D721Med (cell line): Measurements from ENCODE around the gene KCNG2.

Experiments
- DNase-seq: peaks from one replicate; pipeline ENCODE4 v3.0.0; 2011; ENCODE audit warnings: low spot score; ENCODE audit not compliant: insufficient read length
- FAIRE-seq: peaks from 2 replicates; lab custom pipeline; 2011; peaks lifted over from hg19 to GRCh38; lab: Jason Lieb, UNC
- TF ChIP-seq, protein P1 (sequence below): IDR thresholded peaks from 2 replicates; pipeline ENCODE4 v1.5.1; 2012; ENCODE audit warnings: mild to moderate bottlenecking, control low read depth; ENCODE audit not compliant: insufficient read depth; ENCODE audit errors: missing control alignments

Gene KCNG2

DNA sequence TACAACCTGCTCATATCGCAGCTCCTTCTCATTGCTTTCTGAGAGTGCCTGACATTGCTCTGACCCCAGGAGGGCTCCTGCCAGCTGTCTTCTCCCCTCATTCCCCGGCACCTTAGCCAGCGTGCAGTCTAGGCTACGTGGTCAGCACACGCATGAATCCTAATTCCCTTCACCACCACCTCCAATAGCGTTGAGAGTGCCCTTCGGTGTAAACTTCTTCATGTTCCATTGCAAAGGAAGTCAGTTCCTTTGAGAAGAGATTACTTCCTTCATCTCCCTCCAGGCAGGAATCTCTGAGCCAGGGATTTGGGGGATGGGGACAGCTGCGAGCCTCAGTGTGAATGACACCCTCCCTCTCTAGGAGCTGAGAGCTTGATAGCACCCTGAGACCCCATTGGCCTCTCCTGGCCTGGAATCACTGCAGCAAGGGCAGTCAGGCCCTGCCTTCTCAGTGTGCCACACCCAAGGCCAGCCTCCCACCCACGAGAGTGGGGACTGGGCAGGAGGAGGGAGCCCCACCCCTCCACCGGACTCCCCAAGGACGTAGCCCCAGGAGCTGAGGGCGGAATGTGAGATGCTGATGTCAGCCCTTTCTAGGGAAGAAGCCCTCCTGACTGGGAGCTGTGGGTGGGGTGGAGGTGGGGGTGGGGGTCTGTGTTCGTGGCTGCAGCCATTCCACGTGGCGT, 100.3 kb downstream of the KCNG2 start:
- DNase-seq (no peak), FAIRE-seq (no peak)
- TF ChIP-seq, protein P1, sequence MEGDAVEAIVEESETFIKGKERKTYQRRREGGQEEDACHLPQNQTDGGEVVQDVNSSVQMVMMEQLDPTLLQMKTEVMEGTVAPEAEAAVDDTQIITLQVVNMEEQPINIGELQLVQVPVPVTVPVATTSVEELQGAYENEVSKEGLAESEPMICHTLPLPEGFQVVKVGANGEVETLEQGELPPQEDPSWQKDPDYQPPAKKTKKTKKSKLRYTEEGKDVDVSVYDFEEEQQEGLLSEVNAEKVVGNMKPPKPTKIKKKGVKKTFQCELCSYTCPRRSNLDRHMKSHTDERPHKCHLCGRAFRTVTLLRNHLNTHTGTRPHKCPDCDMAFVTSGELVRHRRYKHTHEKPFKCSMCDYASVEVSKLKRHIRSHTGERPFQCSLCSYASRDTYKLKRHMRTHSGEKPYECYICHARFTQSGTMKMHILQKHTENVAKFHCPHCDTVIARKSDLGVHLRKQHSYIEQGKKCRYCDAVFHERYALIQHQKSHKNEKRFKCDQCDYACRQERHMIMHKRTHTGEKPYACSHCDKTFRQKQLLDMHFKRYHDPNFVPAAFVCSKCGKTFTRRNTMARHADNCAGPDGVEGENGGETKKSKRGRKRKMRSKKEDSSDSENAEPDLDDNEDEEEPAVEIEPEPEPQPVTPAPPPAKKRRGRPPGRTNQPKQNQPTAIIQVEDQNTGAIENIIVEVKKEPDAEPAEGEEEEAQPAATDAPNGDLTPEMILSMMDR: no peak

DNA sequence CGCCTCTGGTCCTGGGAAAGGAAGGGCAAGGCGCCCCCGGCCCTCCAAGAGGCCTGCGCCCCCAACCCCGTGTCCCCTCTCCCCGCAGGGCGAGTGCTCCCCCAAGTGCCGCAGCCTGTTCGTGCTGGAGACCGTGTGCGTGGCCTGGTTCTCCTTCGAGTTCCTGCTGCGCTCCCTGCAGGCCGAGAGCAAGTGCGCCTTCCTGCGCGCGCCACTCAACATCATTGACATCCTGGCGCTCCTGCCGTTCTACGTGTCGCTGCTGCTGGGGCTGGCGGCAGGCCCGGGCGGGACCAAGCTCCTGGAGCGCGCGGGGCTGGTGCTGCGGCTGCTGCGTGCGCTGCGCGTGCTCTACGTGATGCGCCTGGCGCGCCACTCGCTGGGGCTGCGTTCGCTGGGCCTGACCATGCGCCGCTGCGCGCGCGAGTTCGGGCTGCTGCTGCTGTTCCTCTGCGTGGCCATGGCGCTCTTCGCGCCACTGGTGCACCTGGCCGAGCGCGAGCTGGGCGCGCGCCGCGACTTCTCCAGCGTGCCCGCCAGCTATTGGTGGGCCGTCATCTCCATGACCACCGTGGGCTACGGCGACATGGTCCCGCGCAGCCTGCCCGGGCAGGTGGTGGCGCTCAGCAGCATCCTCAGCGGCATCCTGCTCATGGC, 101.3 kb downstream of the KCNG2 start:
- no peak for DNase-seq
- no peak for FAIRE-seq
- TF ChIP-seq, protein P1: no peak

- FAIRE-seq: no peak
Measured at GRCh38 chr18:79899609-79900445, 102.1 kb downstream of the KCNG2 start.

DNA sequence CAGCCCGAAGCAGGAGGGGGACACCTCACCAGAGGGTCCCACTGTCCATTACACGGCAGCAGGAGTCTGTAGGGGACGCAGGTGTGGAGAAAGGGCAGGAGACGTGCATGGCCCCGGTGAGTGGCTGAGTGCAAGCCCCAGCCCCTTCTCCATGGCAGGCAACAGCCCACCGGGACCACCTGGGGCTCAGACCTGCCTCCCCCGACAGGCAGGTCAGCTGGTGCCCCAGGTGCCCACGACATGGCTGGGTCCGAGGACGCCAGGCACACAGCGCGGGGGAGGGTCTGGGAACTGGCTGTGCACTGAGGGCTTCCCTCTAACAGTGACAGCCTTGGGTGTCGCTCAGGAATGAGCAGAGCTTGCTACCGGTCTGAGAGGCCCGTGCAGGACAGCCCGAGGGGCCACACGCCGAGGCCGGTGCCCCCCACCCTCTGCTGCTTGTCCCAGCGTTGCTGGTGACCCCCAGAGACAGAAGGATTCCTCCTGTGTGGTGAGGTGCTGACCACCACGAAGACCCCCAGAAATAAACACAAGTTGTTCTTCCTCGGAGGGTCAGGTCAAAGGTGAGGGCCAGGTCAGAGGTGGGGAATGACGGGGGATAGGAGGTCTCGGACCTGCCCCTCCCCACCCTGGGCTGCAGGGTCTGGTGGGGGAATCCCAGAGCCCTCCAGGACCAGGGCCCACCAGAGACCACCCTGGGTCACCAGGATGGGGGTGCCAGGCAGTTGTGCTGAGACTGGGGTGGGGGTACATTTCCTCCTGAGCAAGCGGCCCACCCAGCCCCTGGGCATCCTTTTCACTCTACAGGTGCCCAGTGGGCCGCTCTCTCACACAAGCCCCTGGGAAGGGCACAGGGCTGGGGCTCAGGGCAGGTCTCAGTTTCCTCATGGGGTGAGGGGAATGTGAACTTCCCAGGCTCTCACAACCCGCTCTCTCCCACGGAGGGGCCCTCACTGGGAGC, 103.2 kb downstream of the KCNG2 start:
- DNase-seq (no peak), FAIRE-seq (no peak)

More at GRCh38 chr18:79899609-79900445, 102.1 kb downstream of the KCNG2 start:
- TF ChIP-seq, protein P1: no peak
- no peak for DNase-seq

GRCh38 chr18:79901665-79902064, 103.9 kb downstream of the KCNG2 start:
- no peak for FAIRE-seq
- TF ChIP-seq, protein P1: no peak

More for the DNA sequence above, 103.2 kb downstream of the KCNG2 start:
- TF ChIP-seq, protein P1: no peak

GRCh38 chr18:79902075-79902474, 104.3 kb downstream of the KCNG2 start:
- no peak for FAIRE-seq
- TF ChIP-seq, protein P1: no peak

More at GRCh38 chr18:79901665-79902064, 103.9 kb downstream of the KCNG2 start:
- DNase-seq: no peak

More at GRCh38 chr18:79902075-79902474, 104.3 kb downstream of the KCNG2 start:
- no peak for DNase-seq
